WTC11 (cell line): Measurements from ENCODE around the gene ARHGAP42.

Experiments used
- NFYB ChIP-seq: sonication (generic); formaldehyde crosslinking; conservative IDR thresholded peaks from 2 replicates; pipeline ENCODE4 v1.8.0; 2022; ENCODE audit warnings: low read depth, missing genetic modification reagents
- NR1H2 ChIP-seq: sonication (generic); formaldehyde crosslinking; IDR thresholded peaks from 2 replicates; pipeline ENCODE4 v1.9.0; 2021; ENCODE audit warnings: mild to moderate bottlenecking, moderate library complexity, missing genetic modification reagents
- NR3C1 ChIP-seq: sonication (generic); formaldehyde crosslinking; conservative IDR thresholded peaks from 2 replicates; pipeline ENCODE4 v1.8.1; 2023; ENCODE audit warnings: low read depth, mild to moderate bottlenecking, missing genetic modification reagents
- TEAD1 ChIP-seq: sonication (generic); formaldehyde crosslinking; IDR thresholded peaks from 2 replicates; pipeline ENCODE4 v1.8.0; 2022; ENCODE audit warnings: mild to moderate bottlenecking, missing genetic modification reagents
- ZNF232 ChIP-seq: sonication (generic); formaldehyde crosslinking; IDR thresholded peaks from 2 replicates; pipeline ENCODE4 v1.8.0; 2022; ENCODE audit warnings: mild to moderate bottlenecking, missing genetic modification reagents
- TF ChIP-seq, protein P1 (sequence below): fragments of 200-600 bp; IDR thresholded peaks from 2 replicates; pipeline ENCODE4 v1.8.0; 2022; ENCODE audit warnings: antibody characterized with exemption
- TF ChIP-seq, protein P2 (sequence below): sonication (generic); formaldehyde crosslinking; conservative IDR thresholded peaks from 2 replicates; pipeline ENCODE4 v1.8.1; 2023; ENCODE audit warnings: mild to moderate bottlenecking, low read depth, missing genetic modification reagents, moderate library complexity
- TF ChIP-seq, protein P3 (sequence below): sonication (generic); formaldehyde crosslinking; IDR thresholded peaks from 2 replicates; pipeline ENCODE4 v1.8.0; 2022; ENCODE audit warnings: mild to moderate bottlenecking, missing genetic modification reagents

- TF ChIP-seq, protein P1, sequence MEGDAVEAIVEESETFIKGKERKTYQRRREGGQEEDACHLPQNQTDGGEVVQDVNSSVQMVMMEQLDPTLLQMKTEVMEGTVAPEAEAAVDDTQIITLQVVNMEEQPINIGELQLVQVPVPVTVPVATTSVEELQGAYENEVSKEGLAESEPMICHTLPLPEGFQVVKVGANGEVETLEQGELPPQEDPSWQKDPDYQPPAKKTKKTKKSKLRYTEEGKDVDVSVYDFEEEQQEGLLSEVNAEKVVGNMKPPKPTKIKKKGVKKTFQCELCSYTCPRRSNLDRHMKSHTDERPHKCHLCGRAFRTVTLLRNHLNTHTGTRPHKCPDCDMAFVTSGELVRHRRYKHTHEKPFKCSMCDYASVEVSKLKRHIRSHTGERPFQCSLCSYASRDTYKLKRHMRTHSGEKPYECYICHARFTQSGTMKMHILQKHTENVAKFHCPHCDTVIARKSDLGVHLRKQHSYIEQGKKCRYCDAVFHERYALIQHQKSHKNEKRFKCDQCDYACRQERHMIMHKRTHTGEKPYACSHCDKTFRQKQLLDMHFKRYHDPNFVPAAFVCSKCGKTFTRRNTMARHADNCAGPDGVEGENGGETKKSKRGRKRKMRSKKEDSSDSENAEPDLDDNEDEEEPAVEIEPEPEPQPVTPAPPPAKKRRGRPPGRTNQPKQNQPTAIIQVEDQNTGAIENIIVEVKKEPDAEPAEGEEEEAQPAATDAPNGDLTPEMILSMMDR = no peak
- no peak for TF ChIP-seq ZNF232 (CRISPR knock-in tag)
- TF ChIP-seq NR3C1 = no peak
- no peak for TF ChIP-seq TEAD1
- TF ChIP-seq, protein P2, sequence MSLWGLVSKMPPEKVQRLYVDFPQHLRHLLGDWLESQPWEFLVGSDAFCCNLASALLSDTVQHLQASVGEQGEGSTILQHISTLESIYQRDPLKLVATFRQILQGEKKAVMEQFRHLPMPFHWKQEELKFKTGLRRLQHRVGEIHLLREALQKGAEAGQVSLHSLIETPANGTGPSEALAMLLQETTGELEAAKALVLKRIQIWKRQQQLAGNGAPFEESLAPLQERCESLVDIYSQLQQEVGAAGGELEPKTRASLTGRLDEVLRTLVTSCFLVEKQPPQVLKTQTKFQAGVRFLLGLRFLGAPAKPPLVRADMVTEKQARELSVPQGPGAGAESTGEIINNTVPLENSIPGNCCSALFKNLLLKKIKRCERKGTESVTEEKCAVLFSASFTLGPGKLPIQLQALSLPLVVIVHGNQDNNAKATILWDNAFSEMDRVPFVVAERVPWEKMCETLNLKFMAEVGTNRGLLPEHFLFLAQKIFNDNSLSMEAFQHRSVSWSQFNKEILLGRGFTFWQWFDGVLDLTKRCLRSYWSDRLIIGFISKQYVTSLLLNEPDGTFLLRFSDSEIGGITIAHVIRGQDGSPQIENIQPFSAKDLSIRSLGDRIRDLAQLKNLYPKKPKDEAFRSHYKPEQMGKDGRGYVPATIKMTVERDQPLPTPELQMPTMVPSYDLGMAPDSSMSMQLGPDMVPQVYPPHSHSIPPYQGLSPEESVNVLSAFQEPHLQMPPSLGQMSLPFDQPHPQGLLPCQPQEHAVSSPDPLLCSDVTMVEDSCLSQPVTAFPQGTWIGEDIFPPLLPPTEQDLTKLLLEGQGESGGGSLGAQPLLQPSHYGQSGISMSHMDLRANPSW (CRISPR knock-in tag) = no peak
- no peak for TF ChIP-seq NFYB
- no peak for TF ChIP-seq NR1H2 (CRISPR knock-in tag)
- TF ChIP-seq, protein P3, sequence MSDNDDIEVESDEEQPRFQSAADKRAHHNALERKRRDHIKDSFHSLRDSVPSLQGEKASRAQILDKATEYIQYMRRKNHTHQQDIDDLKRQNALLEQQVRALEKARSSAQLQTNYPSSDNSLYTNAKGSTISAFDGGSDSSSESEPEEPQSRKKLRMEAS = no peak
Observed at GRCh38 chr11:101030692-101031091, 343.6 kb downstream of the ARHGAP42 start.
